ENCODE measurements around the gene FBXO46.
"Not testable (repeated sequence)": the region's sequence is repeated elsewhere in the genome, so short reads cannot be mapped to it uniquely, and the experiment has no call there.

Gene FBXO46

GRCh38 chr19:45691516-45692186 lies 39.0 kb downstream of the FBXO46 start, which contains the start of gene SNRPD2:
Gene SNRPD2 (minus strand): TSS chr19:45691953. CDS start chr19:45691888, 65 bp downstream.
- TF ChIP-seq CTCF (IDR thresholded peaks at IDR 0.05; ENCODE audit: low read depth, low read length): no peak
- H3K4me3 ChIP-seq (ENCODE audit: low read depth, low read length): peak within 1 kb of the TSS; percentile 94

- H3K4me3 ChIP-seq (ENCODE audit: low read depth, low read length): no peak overlapping the region
- TF ChIP-seq CTCF (IDR thresholded peaks at IDR 0.05; ENCODE audit: low read depth, low read length): no peak
These were observed 43.1 kb downstream of the FBXO46 start for GRCh38 chr19:45687599-45687998.

GRCh38 chr19:45685045-45685444 lies 45.7 kb downstream of the FBXO46 start:
- not testable (repeated sequence) for H3K4me3 ChIP-seq (ENCODE audit: low read depth, low read length)

- no peak for TF ChIP-seq CTCF (IDR thresholded peaks at IDR 0.05; ENCODE audit: low read depth, low read length)
- H3K4me3 ChIP-seq (ENCODE audit: low read depth, low read length): no peak overlapping the region
These were observed 47.8 kb downstream of the FBXO46 start for GRCh38 chr19:45682908-45683307.

- no peak for TF ChIP-seq CTCF (IDR thresholded peaks at IDR 0.05; ENCODE audit: low read depth, low read length)
- no peak overlapping the region for H3K4me3 ChIP-seq (ENCODE audit: low read depth, low read length)
These were observed 48.6 kb downstream of the FBXO46 start for GRCh38 chr19:45682117-45682516.

GRCh38 chr19:45681391-45682015 lies 49.2 kb downstream of the FBXO46 start:
- H3K4me3 ChIP-seq (ENCODE audit: low read depth, low read length): peak overlapping the region; percentile 40
- peak; percentile 97 for TF ChIP-seq CTCF (IDR thresholded peaks at IDR 0.05; ENCODE audit: low read depth, low read length)

GRCh38 chr19:45677351-45678230 lies 53.1 kb downstream of the FBXO46 start:
- H3K4me3 ChIP-seq (ENCODE audit: low read depth, low read length): peak overlapping the region; percentile 35; the same call in 1 of the 2 replicates
- TF ChIP-seq CTCF (IDR thresholded peaks at IDR 0.05; ENCODE audit: low read depth, low read length): peak; percentile 14; the same call in 1 of the 2 replicates
